ENCODE data around the gene TFDP2.

GRCh38 chr3:141960731-141961130, 188.6 kb downstream of the TFDP2 start:
- TF ChIP-seq GATA2 (IDR thresholded peaks at IDR 0.05; ENCODE audit: low read depth, low read length) = no peak
- TF ChIP-seq GATA3 (IDR thresholded peaks at IDR 0.05; ENCODE audit: low read depth, low read length) = no peak
